DMS79 treated with DMSO at 0.1 percent for 48 hours (cell line): ENCODE data around the gene FNDC4.
"Not testable (repeated sequence)": the region's sequence is repeated elsewhere in the genome, so short reads cannot be mapped to it uniquely, and the experiment has no call there.

Experiments used
- DNase-seq: peaks from one replicate; lab custom pipeline; 2025; lab: John Stamatoyannopoulos, UW

The FNDC4 gene, protein sequence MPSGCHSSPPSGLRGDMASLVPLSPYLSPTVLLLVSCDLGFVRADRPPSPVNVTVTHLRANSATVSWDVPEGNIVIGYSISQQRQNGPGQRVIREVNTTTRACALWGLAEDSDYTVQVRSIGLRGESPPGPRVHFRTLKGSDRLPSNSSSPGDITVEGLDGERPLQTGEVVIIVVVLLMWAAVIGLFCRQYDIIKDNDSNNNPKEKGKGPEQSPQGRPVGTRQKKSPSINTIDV

DNA sequence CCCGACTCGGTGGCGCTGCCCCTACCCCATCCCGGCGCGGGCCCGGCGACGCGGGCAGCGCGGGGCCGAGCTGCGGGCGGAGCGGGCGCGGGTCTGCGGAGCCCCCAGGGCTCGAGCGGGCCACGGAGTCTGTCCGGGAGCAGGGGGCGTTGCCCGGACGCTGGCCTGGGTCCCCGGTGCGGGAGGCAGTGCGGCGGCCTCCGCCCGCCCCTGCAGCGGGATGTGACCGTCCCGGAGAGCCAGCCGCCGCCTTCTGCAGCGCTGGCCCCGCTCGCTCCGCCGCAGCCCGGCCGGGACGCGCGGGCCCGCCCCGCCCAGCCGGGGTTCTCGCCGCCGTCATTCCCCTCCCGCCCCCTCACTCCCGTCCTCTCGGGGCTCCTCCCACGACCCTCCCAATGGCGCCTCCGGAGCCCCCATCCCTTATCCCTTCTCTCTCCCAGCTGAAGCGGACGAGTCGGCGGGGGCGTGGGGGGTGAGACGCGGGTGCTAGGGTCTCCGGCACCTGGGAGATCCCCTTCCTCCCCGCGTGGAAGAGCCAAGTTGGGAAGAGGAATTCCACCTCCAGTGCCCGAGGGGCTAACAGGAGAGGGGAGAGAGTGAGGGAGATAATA is at the start of gene FNDC4:
FNDC4 (minus strand) TSS at position 257 of the 611 bp plus-strand sequence. CDS start 521 bp downstream, outside the sequence.
- no peak for DNase-seq

- no peak for DNase-seq
Measured at GRCh38 chr2:27544143-27544821, 49.3 kb upstream of the FNDC4 start.

DNA sequence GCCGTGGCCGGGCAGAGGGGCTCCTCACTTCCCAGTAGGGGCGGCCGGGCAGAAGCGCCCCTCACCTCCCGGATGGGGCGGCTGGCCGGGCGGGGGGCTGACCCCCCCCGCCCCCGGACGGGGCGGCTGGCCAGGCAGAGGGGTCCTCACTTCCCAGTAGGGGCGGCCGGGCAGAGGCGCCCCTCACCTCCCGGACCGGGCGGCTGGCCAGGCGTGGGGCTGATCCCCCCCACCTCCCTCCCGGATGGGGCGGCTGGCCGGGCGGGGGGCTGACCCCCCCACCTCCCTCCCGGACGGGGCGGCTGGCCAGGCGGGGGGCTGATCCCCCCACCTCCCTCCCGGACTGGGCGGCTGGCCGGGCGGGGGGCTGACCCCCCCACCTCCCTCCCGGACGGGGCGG is 44.6 kb upstream of the FNDC4 start:
- not testable (repeated sequence) for DNase-seq

DNA sequence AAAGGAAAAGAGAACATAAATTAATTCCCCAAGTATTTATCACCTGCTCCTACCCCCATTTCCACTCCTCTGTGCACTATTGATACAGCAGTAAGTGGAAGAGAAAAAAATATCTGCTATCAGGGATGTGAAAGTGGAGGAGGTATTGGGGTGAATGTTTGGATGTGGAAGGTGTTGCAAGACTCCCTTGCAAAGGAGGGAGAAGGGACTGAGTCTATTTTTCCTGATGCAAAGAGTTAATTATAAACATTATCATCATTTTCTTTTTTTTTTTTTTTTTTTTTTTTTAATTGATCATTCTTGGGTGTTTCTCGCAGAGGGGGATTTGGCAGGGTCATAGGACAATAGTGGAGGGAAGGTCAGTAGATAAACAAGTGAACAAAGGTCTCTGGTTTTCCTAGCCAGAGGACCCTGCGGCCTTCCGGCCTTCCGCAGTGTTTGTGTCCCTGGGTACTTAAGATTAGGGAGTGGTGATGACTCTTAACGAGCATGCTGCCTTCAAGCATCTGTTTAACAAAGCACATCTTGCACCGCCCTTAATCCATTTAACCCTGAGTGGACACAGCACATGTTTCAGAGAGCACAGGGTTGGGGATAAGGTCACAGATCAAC is 43.9 kb upstream of the FNDC4 start:
- DNase-seq, result not testable (repeated sequence)

- DNase-seq, result no peak
Measured at GRCh38 chr2:27537287-27537686, 42.3 kb upstream of the FNDC4 start.

- no peak for DNase-seq
Measured at GRCh38 chr2:27531983-27532382, 37.0 kb upstream of the FNDC4 start.

DNA sequence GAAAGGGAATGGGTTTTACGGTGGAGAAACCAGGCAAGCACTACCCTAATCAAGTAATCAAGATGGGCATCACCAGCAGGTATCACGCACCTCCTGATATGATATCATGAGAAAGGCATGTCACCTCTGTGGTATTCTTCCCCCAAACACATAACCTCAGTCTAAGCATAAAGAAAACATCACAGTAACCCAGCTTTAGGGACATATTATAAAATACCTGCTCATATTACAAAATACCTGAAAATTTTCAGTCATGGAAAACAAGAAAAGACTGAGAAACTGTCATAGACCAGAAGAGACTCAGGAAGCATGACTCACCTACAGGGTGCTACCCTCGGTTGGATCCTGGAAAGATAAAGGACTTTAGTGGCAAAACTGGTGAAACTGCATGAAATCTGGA is 32.2 kb upstream of the FNDC4 start:
- DNase-seq, result no peak

GRCh38 chr2:27522400-27522945 is 27.5 kb upstream of the FNDC4 start:
- no peak for DNase-seq

- DNase-seq, result no peak
Measured at GRCh38 chr2:27520316-27520715, 25.3 kb upstream of the FNDC4 start.

- DNase-seq, result no peak
Measured at GRCh38 chr2:27518782-27519113, 23.7 kb upstream of the FNDC4 start.

- DNase-seq, result no peak
Measured at GRCh38 chr2:27518113-27518781, 23.2 kb upstream of the FNDC4 start.

DNA sequence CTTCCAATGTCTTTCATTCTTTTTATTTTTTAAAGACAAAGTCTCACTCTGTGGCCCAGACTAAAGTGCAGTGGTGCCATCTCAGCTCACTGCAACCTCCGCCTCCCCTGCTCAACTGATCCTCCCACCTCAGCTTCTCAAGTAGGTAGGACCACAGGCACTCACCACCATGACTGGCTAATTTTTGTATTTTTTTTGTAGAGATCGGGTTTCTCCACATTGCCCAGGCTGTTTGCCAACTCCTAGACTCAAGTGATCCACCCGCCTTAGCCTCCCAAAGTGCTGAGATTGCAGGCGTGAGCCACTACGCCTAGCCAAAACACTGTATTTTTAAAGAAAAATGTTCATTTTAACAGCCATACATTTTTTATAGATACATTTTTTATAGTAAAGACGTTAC is 14.3 kb upstream of the FNDC4 start:
- peak; percentile 92 for DNase-seq

- DNase-seq, result no peak
Measured at GRCh38 chr2:27507293-27507692, 12.3 kb upstream of the FNDC4 start.

- DNase-seq, result no peak
Measured at GRCh38 chr2:27506587-27506986, 11.6 kb upstream of the FNDC4 start.

DNA sequence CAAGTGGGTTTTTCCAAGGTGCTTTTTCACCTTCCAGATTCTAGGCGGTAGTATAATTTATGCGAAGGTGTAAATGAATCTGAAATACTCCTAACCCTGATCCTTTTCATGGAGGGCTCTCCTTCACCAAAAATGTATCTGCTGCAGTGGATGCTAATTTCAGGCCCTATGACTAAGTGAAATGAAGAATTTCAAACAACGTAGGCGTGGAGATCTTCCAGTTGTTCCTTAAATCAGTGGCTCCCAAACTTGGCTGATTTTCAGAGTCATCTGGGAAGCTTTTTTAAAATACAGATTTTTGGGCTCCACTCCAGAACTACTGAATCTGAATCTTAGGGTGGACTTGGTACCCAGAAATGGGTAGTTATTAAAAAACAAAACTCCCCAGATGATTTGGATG is 7.1 kb upstream of the FNDC4 start:
- DNase-seq, result no peak

- DNase-seq, result peak; percentile 21
Measured at GRCh38 chr2:27501042-27501441, 6.0 kb upstream of the FNDC4 start.

DNA sequence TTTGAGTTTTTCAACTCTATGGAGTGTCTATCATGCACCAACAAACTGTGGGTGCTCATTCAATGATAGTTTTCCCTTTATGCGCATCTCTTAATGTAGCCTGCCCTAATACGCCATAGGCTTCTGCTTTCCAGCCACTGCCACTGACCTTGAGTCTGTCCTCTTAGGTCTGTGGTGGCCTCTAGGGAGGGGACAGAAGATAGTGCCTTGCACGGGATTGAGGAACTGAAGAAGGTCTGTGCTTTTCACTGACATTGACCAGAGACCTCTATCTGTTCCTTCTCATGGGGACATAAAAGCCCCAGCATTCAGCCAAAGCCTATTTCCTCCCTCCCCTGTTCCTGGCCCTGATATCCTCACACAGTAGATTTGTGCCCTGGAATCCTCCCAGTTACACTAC is 4.0 kb upstream of the FNDC4 start:
- DNase-seq, result no peak

- no peak for DNase-seq
Measured at GRCh38 chr2:27497288-27497627, 2.3 kb upstream of the FNDC4 start.

DNA sequence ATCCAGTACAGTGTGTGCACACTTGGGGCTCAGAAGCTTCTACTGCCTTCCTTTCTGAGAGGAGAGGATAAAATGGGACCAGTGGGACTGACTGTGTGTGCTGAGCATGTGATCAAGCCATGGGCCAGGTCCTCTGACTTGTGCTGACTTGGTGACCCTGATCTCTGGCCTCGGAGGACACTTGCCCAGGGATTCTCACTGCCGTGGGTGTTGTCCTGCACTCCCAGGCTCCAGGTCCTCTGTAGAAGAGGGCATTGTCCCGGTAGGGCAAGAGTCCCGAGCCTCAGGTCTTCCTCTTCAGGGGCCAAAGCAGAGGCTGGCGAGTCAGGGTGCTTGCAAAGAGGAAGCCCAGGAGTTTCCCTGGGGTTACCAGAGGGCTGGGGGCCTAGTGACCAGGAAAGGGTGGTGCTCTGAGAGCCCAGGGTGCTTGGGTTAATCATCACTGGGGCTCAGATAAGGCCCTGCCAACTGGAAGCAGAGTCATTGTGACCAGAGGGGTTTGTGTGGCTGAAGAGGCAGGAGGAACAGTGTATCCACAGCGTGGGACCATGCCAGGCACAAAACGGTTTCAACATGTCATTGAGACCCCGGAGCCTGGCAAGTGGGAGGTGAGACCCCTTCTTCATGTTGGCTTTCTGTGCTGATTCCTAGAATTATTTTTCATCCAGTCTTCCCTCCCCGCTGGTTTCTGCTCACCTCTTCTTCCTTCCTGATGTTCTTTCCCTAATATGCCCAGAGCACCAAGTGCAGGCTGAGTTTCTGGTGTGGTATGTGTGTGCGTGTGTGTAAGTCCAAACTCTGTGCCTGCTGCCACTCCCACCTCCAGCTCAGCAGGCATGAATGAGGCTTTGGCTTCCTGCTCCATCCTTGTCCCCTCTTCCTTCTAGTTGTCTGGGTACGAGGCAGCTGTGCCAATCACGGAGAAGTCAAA is 1.6 kb upstream of the FNDC4 start, which contains the start of gene GCKR:
GCKR (plus strand) TSS at position 483 of the 931 bp plus-strand sequence; CDS start at position 549, 66 bp downstream.
- no peak for DNase-seq

GRCh38 chr2:27495840-27496356 is 898 bp upstream of the FNDC4 start:
- DNase-seq, result no peak
